GM21423 (cell line): ENCODE data around the gene KIAA1191.
"Not testable (repeated sequence)": the region's sequence is repeated elsewhere in the genome, so short reads cannot be mapped to it uniquely, and the experiment has no call there.

ENCODE experiments used
- ATAC-seq: cut with Tn5 transposase; IDR thresholded peaks from one replicate; pipeline ENCODE4 v1.9.1; 2021; ENCODE audit warnings: mild to moderate bottlenecking, moderate library complexity; ENCODE audit not compliant: unreplicated experiment

KIAA1191 gene

DNA sequence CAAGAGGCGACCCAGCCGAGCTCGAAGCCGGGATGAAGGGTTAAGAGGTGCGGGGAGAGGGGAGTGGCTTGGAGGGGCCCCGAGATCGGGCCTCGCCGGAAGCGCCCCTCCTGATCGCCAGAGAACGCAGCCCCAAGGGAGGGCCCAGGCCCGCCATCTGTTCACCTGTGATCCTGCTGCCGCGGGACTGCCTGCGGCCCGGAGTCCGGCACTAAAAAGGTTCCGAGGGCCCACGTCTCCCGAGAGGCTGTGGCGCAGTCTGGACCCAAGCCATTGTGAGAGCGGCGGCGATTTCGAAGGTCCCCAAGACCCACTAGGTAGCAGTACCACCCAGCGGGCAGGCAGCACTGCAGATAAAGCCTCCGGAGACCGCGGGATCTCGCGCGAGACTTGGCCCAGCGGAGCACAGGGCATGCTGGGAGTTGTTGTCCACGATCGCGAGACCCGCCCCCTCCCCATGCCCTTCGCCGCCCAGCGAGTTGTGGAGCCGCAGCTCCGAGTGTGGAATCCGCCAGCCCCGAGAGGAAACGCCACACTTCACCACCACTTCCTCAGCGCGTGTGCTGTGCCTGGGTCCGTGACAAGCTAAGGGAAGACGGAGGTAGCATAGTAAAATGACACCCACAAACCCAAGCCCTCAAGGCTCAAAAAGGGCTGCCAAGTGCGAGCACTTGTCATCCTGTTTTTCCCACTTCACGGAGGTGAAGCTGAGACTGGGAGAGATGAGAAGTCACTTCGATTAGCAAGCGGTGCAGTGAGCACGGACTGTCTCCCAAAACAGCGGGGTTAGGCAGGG, at the start of gene KIAA1191:
Gene KIAA1191, minus strand, starts transcription at position 328 of the 796 bp plus-strand sequence. CDS start 2,256 bp downstream, outside the sequence.
- ATAC-seq, result peak; percentile 91

DNA sequence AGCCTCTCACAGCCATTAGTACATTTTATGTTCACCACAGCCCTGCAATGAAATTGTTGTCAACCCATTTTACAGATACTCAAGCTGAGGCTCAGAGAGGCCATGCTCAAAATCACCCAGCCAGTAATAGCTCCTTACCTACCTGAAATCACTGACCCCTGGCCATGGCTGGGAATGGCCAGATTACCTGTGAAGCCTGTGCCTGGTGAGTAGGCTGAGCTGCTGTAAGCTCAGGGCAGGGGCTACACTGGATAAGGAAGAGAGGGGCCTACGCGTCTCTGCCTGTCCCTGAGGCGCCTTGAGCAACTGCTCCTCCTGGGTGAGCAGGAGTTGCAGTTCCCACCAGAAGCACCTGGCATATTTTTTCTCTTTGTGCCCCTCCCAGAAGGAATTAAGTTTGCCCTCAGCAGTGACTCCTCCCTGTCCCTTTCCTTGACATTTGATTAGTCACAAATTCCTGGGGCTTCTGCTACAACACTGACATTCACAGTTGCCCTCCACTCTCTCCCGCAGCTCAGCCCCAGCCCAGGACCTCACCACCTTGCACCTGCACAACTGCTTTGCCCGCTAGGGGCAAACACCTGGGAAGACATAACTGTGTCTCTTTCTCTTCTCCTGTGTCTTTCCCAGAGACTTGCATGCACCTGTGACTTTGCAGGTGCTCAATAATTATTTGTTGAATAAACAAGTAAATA, 49.1 kb upstream of the KIAA1191 start:
- ATAC-seq, result no peak

GRCh38 chr5:176409765-176410164, 48.2 kb upstream of the KIAA1191 start:
- no peak for ATAC-seq

- ATAC-seq, result no peak
Observed at GRCh38 chr5:176408590-176408989, 47.0 kb upstream of the KIAA1191 start.

GRCh38 chr5:176408252-176408573, 46.6 kb upstream of the KIAA1191 start:
- ATAC-seq, result not testable (repeated sequence)

DNA sequence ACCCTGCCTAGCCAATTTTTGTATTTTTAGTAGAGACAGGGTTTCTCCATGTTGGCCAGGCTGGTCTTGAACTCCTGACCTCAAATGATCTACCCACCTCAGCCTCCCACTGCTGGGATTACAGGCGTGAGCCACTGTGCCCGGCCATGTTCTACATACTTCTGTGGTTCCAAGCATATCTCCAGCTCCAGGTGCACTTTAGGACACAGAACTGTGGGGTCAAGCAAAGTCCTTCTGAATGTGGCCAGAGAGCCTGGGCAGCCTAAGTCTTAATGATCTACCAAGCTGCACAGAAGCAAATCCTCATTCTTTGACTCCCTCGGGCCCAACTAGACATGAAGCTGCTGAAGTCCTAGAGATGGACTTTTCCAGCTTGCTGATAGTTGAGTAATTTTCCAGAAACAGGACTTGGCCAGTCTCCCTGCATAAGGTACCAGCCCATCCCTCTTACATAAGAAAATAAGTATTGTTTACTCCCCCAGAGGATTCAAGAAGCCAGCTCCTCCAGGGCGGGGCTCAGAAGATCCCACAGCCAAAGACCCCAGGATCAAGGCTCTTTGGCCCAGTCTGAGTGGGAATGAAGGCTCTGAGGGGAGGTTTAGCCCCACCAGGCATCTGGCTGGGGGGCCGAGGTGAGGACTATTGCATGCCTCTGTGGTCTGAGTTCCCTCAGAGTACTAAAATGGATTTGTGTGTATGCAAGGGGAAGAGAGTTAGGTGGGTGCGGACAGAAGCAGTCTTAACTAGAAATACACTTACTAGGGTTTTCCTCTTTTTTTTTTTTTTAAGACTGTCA, 46.1 kb upstream of the KIAA1191 start:
- ATAC-seq, result no peak

GRCh38 chr5:176406436-176407052, 45.0 kb upstream of the KIAA1191 start:
- ATAC-seq, result no peak

GRCh38 chr5:176405656-176406435, 44.3 kb upstream of the KIAA1191 start:
- ATAC-seq, result no peak

DNA sequence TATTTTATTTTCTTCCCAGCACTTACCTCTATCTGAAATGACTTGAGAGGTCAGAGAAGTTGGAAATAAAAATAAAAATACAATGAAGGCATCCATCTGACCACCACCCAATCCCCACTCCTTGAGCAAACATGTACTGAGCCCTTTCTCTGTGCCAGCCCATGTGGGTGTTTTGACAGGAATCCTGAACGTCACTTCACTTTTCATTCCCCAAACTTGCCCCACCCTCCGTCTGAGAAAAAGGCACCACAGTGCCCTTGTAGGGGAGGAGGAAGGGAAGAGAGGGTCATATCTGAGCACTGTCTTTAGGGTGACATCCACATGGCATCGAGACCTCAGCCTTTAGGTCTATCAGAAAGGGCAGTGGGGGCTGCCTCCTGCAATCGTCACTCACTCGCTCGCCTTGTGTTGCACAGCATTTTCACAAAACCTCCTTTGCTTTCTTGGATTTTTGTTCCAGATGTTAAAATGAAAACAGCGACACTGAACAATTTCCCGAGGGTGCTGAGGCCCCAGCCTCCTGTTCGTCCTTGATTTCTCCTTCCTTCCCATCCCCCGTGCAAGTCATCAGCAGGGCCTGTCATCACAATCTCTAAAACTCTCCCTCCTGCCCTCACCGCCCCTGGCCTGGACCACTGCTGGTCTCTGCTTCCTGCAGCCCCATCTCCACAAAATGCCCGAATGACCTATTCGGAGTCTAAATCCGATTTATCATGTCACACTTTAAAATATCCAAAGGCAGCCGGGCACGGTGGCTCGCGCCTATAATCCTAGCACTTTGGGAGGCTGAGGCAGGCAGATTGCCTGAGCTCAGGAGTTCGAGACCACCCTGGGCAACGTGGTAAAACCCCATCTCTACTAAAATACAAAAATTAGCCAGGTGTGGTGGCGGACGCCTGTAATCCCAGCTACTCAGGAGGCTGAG, 40.0 kb upstream of the KIAA1191 start:
- ATAC-seq, result no peak

DNA sequence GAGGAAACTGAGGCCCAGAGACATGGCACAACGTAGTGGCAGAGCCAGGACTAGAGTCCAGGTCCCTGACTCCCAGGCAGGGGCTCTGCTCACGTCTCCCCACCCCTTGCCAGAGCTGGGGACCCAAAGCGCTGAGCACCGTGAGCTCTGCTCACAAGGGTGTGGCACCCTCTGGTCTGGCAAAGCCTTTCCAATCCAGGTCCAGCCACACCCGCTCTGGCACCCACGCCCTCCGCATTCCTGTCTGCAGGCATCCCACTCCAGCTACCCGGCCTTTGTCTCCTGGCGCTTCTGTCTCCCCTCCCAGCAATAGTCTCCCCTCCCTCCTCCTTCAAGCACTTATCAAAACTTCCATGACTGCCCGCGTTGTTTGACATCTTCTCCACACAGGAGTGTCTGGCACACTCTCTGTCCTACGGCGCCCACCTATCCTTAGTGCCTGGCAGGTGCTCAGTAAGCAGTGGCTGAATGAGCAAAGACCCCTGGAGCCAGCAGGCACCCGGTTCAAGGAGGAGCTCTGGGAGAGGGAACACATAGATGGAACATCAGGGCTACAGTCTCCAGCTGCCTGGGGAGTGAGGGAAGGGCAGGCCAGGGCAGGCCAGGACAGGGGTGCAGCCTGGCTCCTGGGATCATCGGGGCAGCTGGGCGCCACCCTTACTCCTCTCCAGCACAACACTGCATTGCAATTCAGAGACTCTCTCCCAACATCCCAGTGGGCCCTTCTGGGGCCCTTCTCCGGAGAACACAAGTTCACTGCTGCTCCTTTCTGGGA, 39.0 kb upstream of the KIAA1191 start:
- ATAC-seq, result no peak

DNA sequence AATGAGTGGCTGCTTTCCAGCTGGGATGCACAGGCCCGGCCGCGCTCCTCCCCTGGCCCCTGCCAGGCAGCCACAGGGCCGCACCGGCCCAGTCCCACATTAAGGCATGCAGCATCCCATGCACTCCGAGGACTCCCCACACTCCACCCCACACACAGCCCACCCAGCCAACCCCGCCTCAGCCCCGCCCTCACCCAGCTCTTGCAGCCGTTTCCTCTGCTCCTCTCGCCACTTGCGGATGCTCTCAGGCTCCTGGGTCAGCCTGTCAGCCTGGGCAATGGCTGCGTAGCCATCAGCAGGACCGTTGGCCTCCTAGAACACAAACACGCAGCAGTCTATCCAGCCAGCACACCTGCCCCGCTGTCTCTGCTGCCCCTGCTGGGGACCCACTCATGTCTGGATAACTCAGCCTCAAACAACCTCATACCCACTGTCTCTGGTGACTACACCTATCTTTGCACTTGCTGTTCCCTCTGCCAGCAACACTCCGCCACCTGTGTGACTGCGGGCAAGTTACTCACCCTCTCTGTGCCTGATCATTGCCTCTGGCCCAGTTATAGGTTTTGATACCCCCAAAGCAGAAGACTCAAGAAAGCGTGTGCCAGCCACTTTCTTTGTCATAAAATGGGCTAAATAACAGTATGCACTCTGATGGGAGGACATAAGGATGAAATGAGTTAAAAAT, 36.3 kb upstream of the KIAA1191 start:
- ATAC-seq, result no peak

- ATAC-seq, result no peak
Observed at GRCh38 chr5:176396330-176396729, 34.8 kb upstream of the KIAA1191 start.

DNA sequence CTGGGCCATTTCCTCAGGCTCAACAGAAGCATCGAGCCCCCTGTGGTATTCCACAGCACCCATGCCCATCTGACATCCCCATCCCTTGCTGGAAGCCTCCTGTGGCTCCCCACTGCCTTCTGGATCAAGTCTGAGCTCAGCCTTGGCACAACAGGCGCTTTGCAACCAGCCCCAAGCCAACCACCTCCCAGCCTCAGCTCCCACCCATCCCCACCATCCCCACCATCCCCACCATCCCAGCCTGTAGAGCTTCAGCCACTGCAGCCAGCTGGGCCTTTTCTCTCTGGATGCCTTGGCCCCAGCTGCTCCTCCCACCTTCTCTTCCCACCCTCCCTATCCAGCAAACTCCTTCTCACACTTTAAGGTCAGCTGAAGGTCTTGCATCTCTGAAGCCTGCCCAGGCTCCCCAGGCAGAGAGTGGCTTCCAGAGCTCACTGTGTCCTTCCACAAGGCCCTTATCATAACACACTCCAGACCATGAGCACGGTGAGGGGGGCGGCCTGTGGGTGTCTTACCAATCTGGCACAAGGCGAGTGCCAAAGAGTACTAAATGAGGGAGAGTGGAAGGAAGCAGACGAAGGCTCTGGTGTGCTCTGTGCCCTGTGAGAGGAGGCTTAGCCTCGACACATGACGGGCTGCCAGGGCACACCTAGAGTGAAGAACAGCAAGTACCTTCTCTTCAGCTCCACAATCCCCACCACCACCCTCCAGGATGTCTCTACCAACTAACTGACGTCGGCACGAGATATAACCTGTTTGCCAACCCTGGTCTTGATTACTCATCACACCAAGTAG, 33.5 kb upstream of the KIAA1191 start:
- no peak for ATAC-seq

DNA sequence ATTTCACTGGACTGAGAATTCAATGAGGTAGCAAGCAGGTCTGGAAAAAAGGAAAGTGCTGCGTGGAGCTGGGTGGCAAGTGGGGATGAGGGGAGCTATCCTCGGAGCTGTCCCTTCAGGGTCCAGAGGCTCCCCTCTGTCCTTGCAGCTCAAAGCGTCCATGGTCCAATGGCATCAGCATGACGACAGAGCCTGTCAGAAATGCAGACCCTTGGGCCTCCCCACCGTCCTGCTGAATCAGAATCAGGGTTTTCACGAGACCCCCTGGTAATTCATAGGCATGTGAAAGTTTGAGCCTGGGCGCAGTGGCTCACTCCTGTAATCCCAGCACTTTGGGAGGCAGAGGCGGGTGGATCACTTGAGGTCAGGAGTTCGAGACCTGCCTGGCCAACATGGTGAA, 32.5 kb upstream of the KIAA1191 start:
- no peak for ATAC-seq

DNA sequence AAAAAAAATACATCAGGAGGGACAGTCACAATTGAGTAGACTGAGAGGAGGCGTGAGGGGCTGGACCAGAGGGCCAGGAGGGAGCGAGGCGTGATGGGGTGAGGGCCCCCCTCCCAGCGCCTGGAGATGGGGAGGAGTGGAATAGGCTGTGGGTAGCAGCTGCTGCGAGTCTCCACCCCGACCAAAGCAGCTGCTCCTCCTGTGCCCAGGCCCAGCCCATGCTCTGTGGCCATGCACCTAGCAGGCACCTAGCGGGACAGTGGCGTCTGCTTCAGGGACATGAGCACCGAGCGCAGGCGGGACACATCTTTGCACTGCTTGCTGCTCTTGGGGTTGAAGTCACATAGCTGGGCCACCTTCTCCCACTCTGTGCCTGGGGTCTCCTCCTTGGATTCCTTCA, 31.0 kb upstream of the KIAA1191 start:
- ATAC-seq, result no peak

- no peak for ATAC-seq
Observed at GRCh38 chr5:176391999-176392398, 30.4 kb upstream of the KIAA1191 start.

DNA sequence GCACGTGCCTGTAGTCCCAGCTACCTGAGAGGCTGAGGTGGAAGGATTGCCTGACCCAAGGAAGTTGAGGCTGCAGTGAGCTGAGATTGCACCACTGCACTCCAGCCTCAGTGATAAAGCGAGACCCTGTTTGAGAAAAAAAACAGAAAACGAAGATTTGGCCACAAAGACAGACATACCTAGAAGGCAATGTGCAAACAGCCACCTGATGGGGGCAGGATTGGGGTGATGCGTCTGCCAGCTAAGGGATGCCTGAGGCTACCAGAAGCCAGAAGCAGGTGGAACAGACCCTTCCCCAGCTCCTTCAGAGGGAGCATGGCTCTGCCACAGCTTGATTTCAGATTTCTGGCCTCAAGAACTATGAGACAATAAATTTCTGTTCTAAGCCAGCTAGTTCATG, 29.9 kb upstream of the KIAA1191 start:
- no peak for ATAC-seq
